ENCODE measurements around the gene GAPVD1.

- TF ChIP-seq CTCF (IDR thresholded peaks at IDR 0.05; ENCODE audit: low read length) (no peak), EZH2 (optimal IDR thresholded peaks at IDR 0.05; ENCODE audit: low read depth, low read length) (no peak)
Observed at GRCh38 chr9:125272697-125273096, 11.1 kb downstream of the GAPVD1 start.

Data from MM.1S (cell line).